ENCODE results near the gene CHI3L2.

The CHI3L2 gene

DNA sequence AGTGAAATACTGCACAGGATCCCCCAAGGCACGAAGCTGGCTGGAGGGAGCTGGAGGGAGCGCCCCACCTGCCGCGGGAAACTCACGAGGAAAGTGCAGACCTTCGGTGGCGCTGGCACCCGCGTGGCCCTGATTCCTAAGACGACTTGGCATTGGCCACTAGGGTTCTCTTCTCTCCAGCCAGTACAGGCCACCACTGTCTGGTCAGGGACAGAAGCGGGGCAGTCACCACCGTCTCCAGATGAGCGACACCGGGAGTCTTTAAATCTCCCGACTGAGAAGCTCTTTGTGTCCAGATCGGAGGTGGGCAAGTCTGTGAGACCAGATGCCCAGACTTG is 43.9 kb downstream of the CHI3L2 start:
- H3K36me3 ChIP-seq (ENCODE audit: insufficient read depth, low read length): no peaks in the 10 kb centered on the region
- no peaks in the 10 kb centered on the region for H3K9me3 ChIP-seq (replicated peaks; ENCODE audit: low read length)
- H3K4me2 ChIP-seq (ENCODE audit: low read length): no peak overlapping the region
- no peak overlapping the region for H3K9ac ChIP-seq (ENCODE audit: low read depth, low read length)
- H3K4me1 ChIP-seq (ENCODE audit: control insufficient read depth, insufficient read depth, low read length): peaks cover 10% of the 10 kb centered on the region
- H3K27me3 ChIP-seq (ENCODE audit: control insufficient read depth, insufficient read depth, low read length): peaks cover 35% of the 10 kb centered on the region
- H3K4me3 ChIP-seq (ENCODE audit: low read length): no peak overlapping the region

DNA sequence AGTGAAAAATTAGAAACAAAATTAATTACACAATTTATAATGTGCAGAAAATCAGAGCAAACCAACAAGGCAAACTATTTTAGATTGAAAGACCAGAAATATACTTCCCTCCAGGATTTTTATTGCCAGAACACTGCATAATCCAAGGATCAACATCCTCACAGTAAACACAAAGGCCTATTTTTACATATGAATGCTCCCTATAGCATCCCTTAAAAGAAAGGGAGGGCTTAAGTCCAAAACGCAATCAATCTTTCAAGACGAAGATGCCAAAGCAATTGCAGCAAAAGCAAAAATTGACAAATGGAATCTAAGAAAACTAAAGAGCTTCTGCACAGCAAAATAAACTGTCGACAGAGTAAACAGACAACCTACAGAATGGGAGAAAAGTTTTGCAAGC is 44.6 kb downstream of the CHI3L2 start:
- H3K27me3 ChIP-seq (ENCODE audit: control insufficient read depth, insufficient read depth, low read length): peaks cover 35% of the 10 kb centered on the region
- peaks cover 10% of the 10 kb centered on the region for H3K4me1 ChIP-seq (ENCODE audit: control insufficient read depth, insufficient read depth, low read length)
- no peak overlapping the region for H3K4me3 ChIP-seq (ENCODE audit: low read length)
- no peaks in the 10 kb centered on the region for H3K36me3 ChIP-seq (ENCODE audit: insufficient read depth, low read length)
- no peaks in the 10 kb centered on the region for H3K9me3 ChIP-seq (replicated peaks; ENCODE audit: low read length)
- no peak overlapping the region for H3K9ac ChIP-seq (ENCODE audit: low read depth, low read length)
- H3K4me2 ChIP-seq (ENCODE audit: low read length): no peak overlapping the region

DNA sequence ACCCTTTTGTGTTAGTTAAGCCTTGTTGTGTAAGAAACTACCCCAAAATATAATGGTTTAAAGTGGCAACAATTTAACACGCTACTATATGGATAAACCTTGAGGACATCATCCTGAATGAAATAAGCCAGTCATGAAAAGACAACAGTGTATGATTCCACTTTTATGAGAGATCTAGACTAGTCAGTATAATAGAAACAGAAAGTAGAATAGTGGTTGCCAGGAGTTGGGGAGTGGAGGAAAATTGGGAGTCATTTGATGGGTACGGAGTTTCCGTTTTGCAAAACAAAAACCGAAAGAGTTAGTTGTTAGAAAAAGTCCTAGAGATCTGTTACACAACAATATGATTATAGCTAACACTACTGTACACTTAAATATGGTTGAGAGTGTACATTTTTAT is 47.1 kb downstream of the CHI3L2 start:
- Histone ChIP-seq H3K36me3 (ENCODE audit: insufficient read depth, low read length) (no peaks in the 10 kb centered on the region), H3K27me3 (ENCODE audit: control insufficient read depth, insufficient read depth, low read length) (peaks cover 31% of the 10 kb centered on the region), H3K4me2 (ENCODE audit: low read length) (peak overlapping the region; percentile 56), H3K9me3 (replicated peaks; ENCODE audit: low read length) (no peaks in the 10 kb centered on the region), H3K9ac (ENCODE audit: low read depth, low read length) (no peak overlapping the region), H3K4me3 (ENCODE audit: low read length) (peak overlapping the region; percentile 52), H3K4me1 (ENCODE audit: control insufficient read depth, insufficient read depth, low read length) (peaks cover 10% of the 10 kb centered on the region)

GRCh38 chr1:111275079-111275478 is 47.6 kb downstream of the CHI3L2 start:
- no peaks in the 10 kb centered on the region for H3K36me3 ChIP-seq (ENCODE audit: insufficient read depth, low read length)
- peaks cover 30% of the 10 kb centered on the region for H3K27me3 ChIP-seq (ENCODE audit: control insufficient read depth, insufficient read depth, low read length)
- peak overlapping the region; percentile 52 for H3K4me3 ChIP-seq (ENCODE audit: low read length)

DNA sequence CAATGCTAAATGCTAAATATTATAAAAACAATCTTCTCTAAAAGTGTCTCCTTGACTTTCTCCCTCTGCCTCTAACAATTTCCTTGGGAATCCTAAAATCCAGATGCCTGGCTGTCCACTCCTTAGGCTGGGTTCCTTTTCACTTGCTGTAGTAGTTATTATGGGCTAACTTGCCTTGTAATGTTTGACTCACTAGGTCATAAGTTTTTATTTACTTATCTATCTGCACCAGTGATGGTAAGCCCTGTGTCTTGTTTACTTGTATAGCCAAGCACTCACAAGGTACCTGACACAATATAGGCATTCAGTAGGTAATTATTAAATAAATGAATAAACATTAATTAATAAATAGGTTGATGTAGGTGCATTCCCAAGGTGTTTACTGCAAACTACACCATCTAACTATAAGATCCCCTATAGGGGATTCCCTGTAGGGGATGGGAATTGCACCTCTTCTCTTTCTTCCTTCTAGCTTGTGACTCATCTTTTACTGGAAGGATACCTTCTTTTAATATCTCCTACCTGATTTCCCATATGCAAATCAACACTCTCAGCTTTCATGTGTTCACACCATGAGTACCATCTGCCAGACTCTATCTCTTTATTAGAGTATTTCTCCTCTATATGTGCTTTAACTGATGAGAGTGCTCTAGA is 48.4 kb downstream of the CHI3L2 start:
- Histone ChIP-seq H3K4me2 (ENCODE audit: low read length) (no peak overlapping the region), H3K9ac (ENCODE audit: low read depth, low read length) (no peak overlapping the region), H3K4me3 (ENCODE audit: low read length) (no peak overlapping the region), H3K27me3 (ENCODE audit: control insufficient read depth, insufficient read depth, low read length) (peaks cover 21% of the 10 kb centered on the region), H3K4me1 (ENCODE audit: control insufficient read depth, insufficient read depth, low read length) (peaks cover 10% of the 10 kb centered on the region), H3K9me3 (replicated peaks; ENCODE audit: low read length) (no peaks in the 10 kb centered on the region), H3K36me3 (ENCODE audit: insufficient read depth, low read length) (no peaks in the 10 kb centered on the region)

More at GRCh38 chr1:111275079-111275478, 47.6 kb downstream of the CHI3L2 start:
- Histone ChIP-seq H3K4me2 (ENCODE audit: low read length) (peak overlapping the region; percentile 56), H3K9ac (ENCODE audit: low read depth, low read length) (no peak overlapping the region), H3K9me3 (replicated peaks; ENCODE audit: low read length) (no peaks in the 10 kb centered on the region), H3K4me1 (ENCODE audit: control insufficient read depth, insufficient read depth, low read length) (peaks cover 10% of the 10 kb centered on the region)

DNA sequence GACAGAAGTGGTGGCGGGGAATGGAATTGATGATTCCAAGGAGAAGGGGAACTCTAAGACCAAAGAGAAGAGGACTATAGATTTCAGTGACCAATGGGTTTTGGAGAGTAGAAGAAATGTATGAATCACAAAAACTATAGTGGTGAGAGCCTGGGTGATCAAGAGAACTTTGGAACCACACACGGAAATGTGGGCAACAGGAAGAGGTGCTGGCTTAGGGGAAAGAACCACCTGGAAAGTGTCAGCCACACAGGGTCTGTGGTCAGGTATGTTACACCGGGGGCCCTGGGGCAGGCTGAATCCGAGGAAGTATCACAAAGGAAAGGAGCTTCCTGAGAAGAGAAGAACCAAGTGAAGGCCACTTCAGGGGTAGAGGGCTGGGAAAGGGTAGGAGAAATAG is 51.6 kb downstream of the CHI3L2 start:
- Histone ChIP-seq H3K4me3 (ENCODE audit: low read length) (no peak overlapping the region), H3K27me3 (ENCODE audit: control insufficient read depth, insufficient read depth, low read length) (peaks cover 6% of the 10 kb centered on the region), H3K36me3 (ENCODE audit: insufficient read depth, low read length) (no peaks in the 10 kb centered on the region), H3K4me2 (ENCODE audit: low read length) (no peak overlapping the region), H3K4me1 (ENCODE audit: control insufficient read depth, insufficient read depth, low read length) (peaks cover 10% of the 10 kb centered on the region), H3K9me3 (replicated peaks; ENCODE audit: low read length) (no peaks in the 10 kb centered on the region), H3K9ac (ENCODE audit: low read depth, low read length) (no peak overlapping the region)

DNA sequence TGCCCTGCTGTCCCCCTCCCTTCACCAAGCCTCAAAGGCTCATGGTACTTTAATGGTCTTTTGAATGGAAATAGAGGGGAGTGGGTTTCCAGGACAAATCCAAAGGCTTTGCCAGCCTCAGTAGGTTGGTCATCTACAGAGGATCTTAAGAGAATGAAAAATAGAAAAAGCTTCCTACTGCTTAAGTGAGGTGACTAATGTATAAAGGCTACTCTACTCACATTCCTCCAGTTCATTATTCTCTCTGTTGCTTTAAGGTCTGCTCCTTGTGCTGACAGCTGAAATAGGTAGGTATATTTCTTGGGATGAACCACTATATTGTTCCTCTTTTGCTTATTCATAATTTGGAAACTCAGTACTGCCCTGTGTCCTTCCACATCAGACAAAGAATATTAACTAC is 52.8 kb downstream of the CHI3L2 start:
- H3K4me2 ChIP-seq (ENCODE audit: low read length): no peak overlapping the region
- no peak overlapping the region for H3K9ac ChIP-seq (ENCODE audit: low read depth, low read length)
- H3K36me3 ChIP-seq (ENCODE audit: insufficient read depth, low read length): no peaks in the 10 kb centered on the region
- peaks cover 2% of the 10 kb centered on the region for H3K4me1 ChIP-seq (ENCODE audit: control insufficient read depth, insufficient read depth, low read length)
- peaks cover 9% of the 10 kb centered on the region for H3K27me3 ChIP-seq (ENCODE audit: control insufficient read depth, insufficient read depth, low read length)
- H3K9me3 ChIP-seq (replicated peaks; ENCODE audit: low read length): no peaks in the 10 kb centered on the region
- no peak overlapping the region for H3K4me3 ChIP-seq (ENCODE audit: low read length)

DNA sequence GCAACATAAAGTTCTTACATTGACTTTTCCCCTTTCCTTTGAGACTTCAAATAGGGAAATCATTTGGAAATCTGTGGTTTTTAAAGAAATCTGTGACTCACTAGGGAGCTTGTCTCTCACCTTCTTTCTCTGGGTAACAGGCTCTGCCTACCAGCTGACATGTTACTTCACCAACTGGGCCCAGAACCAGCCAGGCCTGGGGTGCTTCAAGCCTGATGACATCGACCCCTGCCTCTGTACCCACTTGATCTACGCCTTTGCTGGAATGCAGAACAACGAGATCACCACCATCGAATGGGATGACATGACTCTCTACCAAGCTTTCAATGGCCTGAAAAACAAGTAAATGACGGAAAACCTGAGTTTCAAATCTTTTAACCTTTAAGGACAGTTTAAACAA is 53.9 kb downstream of the CHI3L2 start:
- Histone ChIP-seq H3K4me1 (ENCODE audit: control insufficient read depth, insufficient read depth, low read length) (no peaks in the 10 kb centered on the region), H3K4me2 (ENCODE audit: low read length) (no peak overlapping the region), H3K27me3 (ENCODE audit: control insufficient read depth, insufficient read depth, low read length) (peaks cover 19% of the 10 kb centered on the region), H3K9me3 (replicated peaks; ENCODE audit: low read length) (no peaks in the 10 kb centered on the region), H3K9ac (ENCODE audit: low read depth, low read length) (no peak overlapping the region), H3K4me3 (ENCODE audit: low read length) (no peak overlapping the region), H3K36me3 (ENCODE audit: insufficient read depth, low read length) (no peaks in the 10 kb centered on the region)

- Histone ChIP-seq H3K36me3 (ENCODE audit: insufficient read depth, low read length) (no peaks in the 10 kb centered on the region), H3K9ac (ENCODE audit: low read depth, low read length) (no peak overlapping the region)
Observed at GRCh38 chr1:111283838-111284237, 56.3 kb downstream of the CHI3L2 start.

DNA sequence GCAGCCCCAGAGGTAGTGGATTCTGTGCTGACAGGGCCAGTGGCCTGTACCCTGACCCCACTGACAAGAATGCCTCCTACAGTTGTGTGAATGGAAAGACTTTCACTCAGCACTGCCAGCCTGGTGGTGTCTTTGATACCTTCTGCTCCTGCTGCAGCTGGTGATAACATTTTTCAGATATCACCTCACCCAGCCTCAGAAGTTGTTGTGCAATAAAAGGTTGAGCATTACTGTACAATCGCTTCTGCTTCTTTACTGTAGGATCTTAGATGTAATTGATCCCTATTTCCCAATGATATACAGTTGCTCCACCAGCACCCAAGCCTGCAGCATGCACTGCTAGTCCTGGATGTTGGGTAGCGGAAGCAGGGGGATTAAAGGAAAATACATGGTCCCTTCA is 58.4 kb downstream of the CHI3L2 start:
- Histone ChIP-seq H3K36me3 (ENCODE audit: insufficient read depth, low read length) (no peaks in the 10 kb centered on the region), H3K9me3 (replicated peaks; ENCODE audit: low read length) (no peaks in the 10 kb centered on the region), H3K4me2 (ENCODE audit: low read length) (no peak overlapping the region), H3K4me3 (ENCODE audit: low read length) (no peak overlapping the region), H3K27me3 (ENCODE audit: control insufficient read depth, insufficient read depth, low read length) (peaks cover 19% of the 10 kb centered on the region), H3K9ac (ENCODE audit: low read depth, low read length) (no peak overlapping the region), H3K4me1 (ENCODE audit: control insufficient read depth, insufficient read depth, low read length) (no peaks in the 10 kb centered on the region)

More at GRCh38 chr1:111283838-111284237, 56.3 kb downstream of the CHI3L2 start:
- no peaks in the 10 kb centered on the region for H3K9me3 ChIP-seq (replicated peaks; ENCODE audit: low read length)
- H3K4me1 ChIP-seq (ENCODE audit: control insufficient read depth, insufficient read depth, low read length): no peaks in the 10 kb centered on the region
- H3K4me2 ChIP-seq (ENCODE audit: low read length): no peak overlapping the region
- no peak overlapping the region for H3K4me3 ChIP-seq (ENCODE audit: low read length)
- H3K27me3 ChIP-seq (ENCODE audit: control insufficient read depth, insufficient read depth, low read length): peaks cover 24% of the 10 kb centered on the region

DNA sequence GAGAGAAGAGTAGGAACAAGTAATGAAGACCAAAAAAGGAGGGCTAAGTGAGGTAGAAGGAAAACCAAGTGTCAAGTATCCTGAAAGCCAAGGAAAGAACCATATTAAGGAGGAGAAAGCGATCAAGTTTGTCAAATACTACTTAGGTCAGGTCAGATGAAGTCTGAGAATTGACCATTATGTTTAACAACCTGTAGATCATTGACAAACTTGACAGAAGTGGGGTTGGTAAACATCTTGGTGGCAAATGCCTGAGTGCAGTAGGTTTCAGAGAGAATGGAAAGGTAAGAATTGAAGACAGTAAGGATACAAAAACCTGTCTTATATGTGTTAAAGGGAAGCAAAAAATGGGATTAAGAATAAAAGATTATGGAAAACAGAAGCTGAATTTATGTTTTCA is 59.4 kb downstream of the CHI3L2 start:
- Histone ChIP-seq H3K9ac (ENCODE audit: low read depth, low read length) (no peak overlapping the region), H3K4me3 (ENCODE audit: low read length) (no peak overlapping the region), H3K4me2 (ENCODE audit: low read length) (no peak overlapping the region), H3K4me1 (ENCODE audit: control insufficient read depth, insufficient read depth, low read length) (no peaks in the 10 kb centered on the region), H3K27me3 (ENCODE audit: control insufficient read depth, insufficient read depth, low read length) (peaks cover 19% of the 10 kb centered on the region), H3K9me3 (replicated peaks; ENCODE audit: low read length) (no peaks in the 10 kb centered on the region), H3K36me3 (ENCODE audit: insufficient read depth, low read length) (no peaks in the 10 kb centered on the region)

DNA sequence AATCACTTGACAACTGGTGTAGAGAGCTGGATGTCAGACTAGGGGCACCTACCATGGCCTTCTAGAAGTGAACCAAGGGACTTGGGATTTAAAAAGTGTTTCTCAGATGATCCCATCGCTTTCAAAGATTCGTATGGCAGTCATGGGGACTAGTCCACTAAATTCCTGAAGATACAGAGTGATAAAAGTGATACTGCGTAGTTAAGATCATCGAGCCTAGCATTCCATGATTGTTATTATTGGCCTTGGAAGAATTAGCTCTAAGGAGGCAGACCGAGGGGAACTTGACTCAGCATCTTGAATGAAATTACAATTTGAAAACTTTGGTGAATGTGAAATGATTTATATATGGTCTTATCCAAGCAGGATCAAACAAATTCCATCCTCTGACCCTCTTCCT is 61.9 kb downstream of the CHI3L2 start:
- Histone ChIP-seq H3K36me3 (ENCODE audit: insufficient read depth, low read length) (no peaks in the 10 kb centered on the region), H3K4me1 (ENCODE audit: control insufficient read depth, insufficient read depth, low read length) (no peaks in the 10 kb centered on the region), H3K27me3 (ENCODE audit: control insufficient read depth, insufficient read depth, low read length) (peaks cover 19% of the 10 kb centered on the region), H3K4me2 (ENCODE audit: low read length) (no peak overlapping the region), H3K9me3 (replicated peaks; ENCODE audit: low read length) (no peaks in the 10 kb centered on the region), H3K9ac (ENCODE audit: low read depth, low read length) (no peak overlapping the region), H3K4me3 (ENCODE audit: low read length) (no peak overlapping the region)
